SH-SY5Y (cell line): ENCODE data around the gene NAALADL2.

Experiments
- GATA2 ChIP-seq: IDR thresholded peaks from 2 replicates; pipeline ENCODE4 v1.6.1; 2011; ENCODE audit warnings: mild to moderate bottlenecking, low read depth, low read length
- GATA3 ChIP-seq: IDR thresholded peaks from 2 replicates; pipeline ENCODE4 v1.6.1; 2011; ENCODE audit warnings: low read depth, mild to moderate bottlenecking, low read length, moderate library complexity

GRCh38 chr3:174854987-174855386 lies 4.1 kb upstream of the NAALADL2 start:
- TF ChIP-seq GATA3: no peak
- no peak for TF ChIP-seq GATA2
